ENCODE data around the gene ASB16. TPM values are rescaled to one million over a fixed set of nuclear protein-coding genes. Genes with fewer than 3 reads are reported as not detected.

Gene ASB16
- total and polyA plus RNA-seq, 2 donors (not counting 1 experiment from before 2014, with no cell fraction given): 0.17 TPM; not detected in 1

GRCh38 chr17:44191941-44192496 lies 21.5 kb downstream of the ASB16 start:
- Histone ChIP-seq H3K4me3 (replicated peaks in 1 of 4; ENCODE audit: control extremely low read depth in 1 of 4, insufficient read depth in 1 of 4, low read depth in 3 of 4, low read length in 4 of 4) (no peak overlapping the region), H3K4me1 (ENCODE audit: control insufficient read depth, extremely low read depth, insufficient read depth, low read length) (peaks cover 9% of the 10 kb centered on the region), H3K27ac (ENCODE audit: insufficient read depth, low read length) (no peak overlapping the region), H3K9me3 (ENCODE audit: control insufficient read depth, insufficient read depth, low read depth, low read length) (no peaks in the 10 kb centered on the region), H2AFZ (ENCODE audit: low read length) (no peak overlapping the region), H3K27me3 (ENCODE audit: control insufficient read depth, insufficient read depth, low read length) (no peaks in the 10 kb centered on the region), H3K79me2 (ENCODE audit: control insufficient read depth, insufficient read depth, low read length) (peaks cover 24% of the 10 kb centered on the region), H3K4me2 (ENCODE audit: extremely low read depth, insufficient read depth, low read length) (no peak overlapping the region), H3K36me3 (ENCODE audit: control insufficient read depth, insufficient read depth, low read length) (peaks cover 35% of the 10 kb centered on the region), H4K20me1 (ENCODE audit: control insufficient read depth, extremely low read depth, insufficient read depth, low read length) (no peaks in the 10 kb centered on the region), H3K9ac (ENCODE audit: insufficient read depth, low read length) (no peak overlapping the region)
- DNase-seq (ENCODE audit: low read depth in 2 of 2): no peak
- TF ChIP-seq EZH2 (IDR thresholded peaks at IDR 0.05; ENCODE audit: low read length, missing control alignments): no peak
- no peak for TF ChIP-seq CTCF (conservative IDR thresholded peaks at IDR 0.05 in 1 of 2, IDR thresholded peaks at IDR 0.05 in 1 of 2; ENCODE audit: low read depth in 1 of 2, low read length in 2 of 2)

- no peak for DNase-seq (ENCODE audit: low read depth in 2 of 2)
- Histone ChIP-seq H3K4me1 (ENCODE audit: control insufficient read depth, extremely low read depth, insufficient read depth, low read length) (peaks cover 9% of the 10 kb centered on the region), H2AFZ (ENCODE audit: low read length) (no peak overlapping the region), H3K9ac (ENCODE audit: insufficient read depth, low read length) (no peak overlapping the region), H3K9me3 (ENCODE audit: control insufficient read depth, insufficient read depth, low read depth, low read length) (no peaks in the 10 kb centered on the region), H3K27ac (ENCODE audit: insufficient read depth, low read length) (no peak overlapping the region), H3K79me2 (ENCODE audit: control insufficient read depth, insufficient read depth, low read length) (peaks cover 24% of the 10 kb centered on the region), H4K20me1 (ENCODE audit: control insufficient read depth, extremely low read depth, insufficient read depth, low read length) (no peaks in the 10 kb centered on the region), H3K27me3 (ENCODE audit: control insufficient read depth, insufficient read depth, low read length) (no peaks in the 10 kb centered on the region), H3K4me3 (replicated peaks in 1 of 4; ENCODE audit: control extremely low read depth in 1 of 4, insufficient read depth in 1 of 4, low read depth in 3 of 4, low read length in 4 of 4) (no peak overlapping the region), H3K4me2 (ENCODE audit: extremely low read depth, insufficient read depth, low read length) (no peak overlapping the region), H3K36me3 (ENCODE audit: control insufficient read depth, insufficient read depth, low read length) (peaks cover 42% of the 10 kb centered on the region)
- TF ChIP-seq CTCF (conservative IDR thresholded peaks at IDR 0.05 in 1 of 2, IDR thresholded peaks at IDR 0.05 in 1 of 2; ENCODE audit: low read depth in 1 of 2, low read length in 2 of 2) (no peak), EZH2 (IDR thresholded peaks at IDR 0.05; ENCODE audit: low read length, missing control alignments) (no peak)
Measured at GRCh38 chr17:44192750-44193149, 22.2 kb downstream of the ASB16 start.

- H2AFZ ChIP-seq (ENCODE audit: low read length): no peak overlapping the region
- DNase-seq (ENCODE audit: low read depth in 2 of 2): no peak
- no peaks in the 10 kb centered on the region for H3K27me3 ChIP-seq (ENCODE audit: control insufficient read depth, insufficient read depth, low read length)
- H3K9ac ChIP-seq (ENCODE audit: insufficient read depth, low read length): no peak overlapping the region
- no peaks in the 10 kb centered on the region for H3K9me3 ChIP-seq (ENCODE audit: control insufficient read depth, insufficient read depth, low read depth, low read length)
- H3K79me2 ChIP-seq (ENCODE audit: control insufficient read depth, insufficient read depth, low read length): peaks cover 25% of the 10 kb centered on the region
- TF ChIP-seq CTCF (conservative IDR thresholded peaks at IDR 0.05 in 1 of 2, IDR thresholded peaks at IDR 0.05 in 1 of 2; ENCODE audit: low read depth in 1 of 2, low read length in 2 of 2): no peak
- no peak for TF ChIP-seq EZH2 (IDR thresholded peaks at IDR 0.05; ENCODE audit: low read length, missing control alignments)
- H3K4me1 ChIP-seq (ENCODE audit: control insufficient read depth, extremely low read depth, insufficient read depth, low read length): peaks cover 9% of the 10 kb centered on the region
- H4K20me1 ChIP-seq (ENCODE audit: control insufficient read depth, extremely low read depth, insufficient read depth, low read length): no peaks in the 10 kb centered on the region
- peaks cover 45% of the 10 kb centered on the region for H3K36me3 ChIP-seq (ENCODE audit: control insufficient read depth, insufficient read depth, low read length)
- H3K27ac ChIP-seq (ENCODE audit: insufficient read depth, low read length): no peak overlapping the region
- H3K4me3 ChIP-seq (replicated peaks in 1 of 4; ENCODE audit: control extremely low read depth in 1 of 4, insufficient read depth in 1 of 4, low read depth in 3 of 4, low read length in 4 of 4): no peak overlapping the region
- H3K4me2 ChIP-seq (ENCODE audit: extremely low read depth, insufficient read depth, low read length): no peak overlapping the region
Measured at GRCh38 chr17:44193326-44194084, 23.0 kb downstream of the ASB16 start.
